Islet precursor cell (in vitro differentiated cells): ENCODE data around the gene IZUMO1.

ENCODE experiments used
- DNase-seq: peaks from one replicate; pipeline ENCODE4 v3.0.0-alpha.2; 2018

Gene IZUMO1

GRCh38 chr19:48756686-48757085, 10.0 kb upstream of the IZUMO1 start:
- DNase-seq: no peak

- DNase-seq: no peak
Observed at GRCh38 chr19:48756212-48756611, 9.5 kb upstream of the IZUMO1 start.

- DNase-seq: no peak
Observed at GRCh38 chr19:48755787-48756186, 9.1 kb upstream of the IZUMO1 start.

- DNase-seq: no peak
Observed at GRCh38 chr19:48755084-48755641, 8.5 kb upstream of the IZUMO1 start, which contains the start of gene FGF21. TSS of gene FGF21 (plus strand) at chr19:48755524. CDS start at chr19:48756237, 713 bp downstream.

GRCh38 chr19:48752496-48753365, 6.0 kb upstream of the IZUMO1 start, which contains the start of gene FUT1:
TSS of gene FUT1 (minus strand) at chr19:48752641. CDS start at chr19:48751281, 1,360 bp downstream.
- DNase-seq: peak; percentile 95

GRCh38 chr19:48751845-48752495, 5.3 kb upstream of the IZUMO1 start:
- no peak for DNase-seq

- DNase-seq: no peak
Observed at GRCh38 chr19:48750771-48751504, 4.2 kb upstream of the IZUMO1 start.

GRCh38 chr19:48750351-48750750, 3.6 kb upstream of the IZUMO1 start:
- no peak for DNase-seq

GRCh38 chr19:48749571-48750198, 3.0 kb upstream of the IZUMO1 start:
- no peak for DNase-seq

- no peak for DNase-seq
Observed at GRCh38 chr19:48746110-48746509, 599 bp downstream of the IZUMO1 start.

GRCh38 chr19:48745208-48745995, 1.3 kb downstream of the IZUMO1 start:
- no peak for DNase-seq

GRCh38 chr19:48742096-48742495, 4.6 kb downstream of the IZUMO1 start:
- no peak for DNase-seq

- DNase-seq: no peak
Observed at GRCh38 chr19:48741129-48741999, 5.3 kb downstream of the IZUMO1 start.

- DNase-seq: no peak
Observed at GRCh38 chr19:48740164-48740972, 6.3 kb downstream of the IZUMO1 start, which contains the start of gene RASIP1. TSS of gene RASIP1 (minus strand) at chr19:48740610. CDS start at chr19:48740282, 328 bp downstream.

GRCh38 chr19:48739404-48740163, 7.1 kb downstream of the IZUMO1 start:
- no peak for DNase-seq

GRCh38 chr19:48738557-48739403, 7.9 kb downstream of the IZUMO1 start:
- DNase-seq: peak; percentile 99

- no peak for DNase-seq
Observed at GRCh38 chr19:48737360-48737998, 9.2 kb downstream of the IZUMO1 start.
